ENCODE measurements around the gene SPIN1. TPM values are rescaled to one million over a fixed set of nuclear protein-coding genes. Genes with fewer than 3 reads are reported as not detected.

Gene SPIN1
- total and polyA plus RNA-seq, 2 of the 8 experiments (the other 6 are each of a cell fraction or from before 2014, with no cell fraction given): 69.9 to 139 TPM

DNA sequence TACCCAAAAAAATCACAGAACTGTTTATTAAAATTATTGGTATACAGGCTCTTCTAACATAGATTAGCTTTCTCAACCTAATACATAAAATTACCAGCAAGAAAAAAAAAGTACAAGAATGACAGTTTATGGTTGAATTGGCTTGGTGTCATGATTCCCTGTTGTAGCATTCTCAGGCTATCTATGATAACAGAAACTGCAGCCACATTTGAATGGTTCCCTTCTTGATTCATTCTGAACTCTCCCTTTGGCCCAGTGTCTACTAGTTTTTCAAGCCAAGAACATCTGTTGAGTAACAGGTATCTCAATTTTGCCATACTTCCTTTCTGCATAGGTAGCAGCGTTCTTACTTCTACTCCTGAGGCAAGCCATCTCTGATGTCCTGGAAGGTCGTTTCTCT lies 3.0 kb downstream of the SPIN1 start:
- Histone ChIP-seq H3K79me2 (ENCODE audit: control insufficient read depth in 1 of 2, insufficient read depth in 2 of 2, low read length in 2 of 2) (peaks cover 52 to 84% of the 10 kb centered on the region in 2 experiments), H3K18ac (ENCODE audit: extremely low read depth, low read length) (no peak overlapping the region), H3K23me2 (ENCODE audit: low read depth, low read length) (peaks cover 9% of the 10 kb centered on the region; the same call in 1 of the 2 replicates), H4K5ac (ENCODE audit: insufficient read length, low read depth, low read length) (no peak overlapping the region), H3K23ac (ENCODE audit: insufficient read length) (no peak overlapping the region), H3K27ac (ENCODE audit: low read depth, low read length) (no peak overlapping the region), H2BK5ac (ENCODE audit: low read depth, low read length) (no peak overlapping the region), H4K91ac (replicated peaks; ENCODE audit: insufficient read length, low read length) (no peak overlapping the region), H4K20me1 (replicated peaks in 1 of 2; ENCODE audit: control insufficient read depth in 1 of 2, insufficient read depth in 2 of 2, low read length in 2 of 2) (peaks cover 17 to 20% of the 10 kb centered on the region in 2 experiments), H2AFZ (ENCODE audit: low read length) (no peak overlapping the region), H2BK120ac (replicated peaks; ENCODE audit: low read depth, low read length) (no peak overlapping the region), H2BK20ac (ENCODE audit: low read length) (no peak overlapping the region), H3K4me3 (ENCODE audit: extremely low read depth in 1 of 4, insufficient read depth in 2 of 4, low read depth in 3 of 4, low read length in 4 of 4) (no peak overlapping the region), H3K27me3 (replicated peaks in 1 of 4; ENCODE audit: control insufficient read depth in 3 of 4, extremely low read depth in 1 of 4, insufficient read depth in 3 of 4, low read length in 3 of 4) (no peaks in the 10 kb centered on the region), H3K56ac (replicated peaks; ENCODE audit: insufficient read length, low read depth, low read length) (no peak overlapping the region), H3K9me3 (ENCODE audit: insufficient read depth in 2 of 2, low read depth in 1 of 2, low read length in 1 of 2) (no peaks in the 10 kb centered on the region), H3K4me1 (replicated peaks in 1 of 4; ENCODE audit: control insufficient read depth in 3 of 4, insufficient read depth in 4 of 4, low read length in 3 of 4) (peaks cover 2 to 12% (median 10%) of the 10 kb centered on the region in 4 experiments; a peak in 5 of 7 replicates), H3K79me1 (ENCODE audit: low read depth, low read length) (no peaks in the 10 kb centered on the region; the same call in 1 of the 2 replicates), H3K14ac (ENCODE audit: insufficient read length) (no peak overlapping the region), H3K4me2 (ENCODE audit: insufficient read depth in 1 of 2, low read depth in 2 of 2, low read length in 2 of 2) (no peak overlapping the region; a peak in 2 of 4 replicates), H3K4ac (replicated peaks; ENCODE audit: insufficient read length, low read depth, low read length) (no peak overlapping the region), H2BK12ac (ENCODE audit: low read depth, low read length) (no peak overlapping the region), H3K36me3 (ENCODE audit: control insufficient read depth in 2 of 4, insufficient read depth in 4 of 4, low read length in 3 of 4) (no peaks in the 10 kb centered on the region; a peak in 2 of 8 replicates), H4K8ac (ENCODE audit: extremely low read depth, insufficient read depth, low read length) (no peak overlapping the region), H3K9ac (replicated peaks in 1 of 4; ENCODE audit: extremely low read depth in 1 of 4, low read depth in 3 of 4, low read length in 3 of 4) (no peak overlapping the region), H2AK5ac (ENCODE audit: low read depth, low read length) (no peak overlapping the region), H2BK15ac (ENCODE audit: low read length) (no peak overlapping the region)
- DNase-seq (ENCODE audit: low read depth in 1 of 2, low spot score in 2 of 2) (no peak), FAIRE-seq (no peak)
- ChIA-PET CTCF (ENCODE audit: partially characterized antibody) (interaction anchor here (1.0 kb wide), 1 partner anchor 140 kb away, joined by 4 read pairs; no protein-coding TSS in a partner anchor), POLR2A (ENCODE audit: partially characterized antibody) (interaction anchor here (1.2 to 2.2 kb wide), 3 partner anchors 8 to 31 kb away, joined by 3 to 8 read pairs (median 5); no protein-coding TSS in a partner anchor)
- 92% methylated on average over 2 of the region's 2 CpGs; no CpG with 5 or more reads in 1 of the 2 experiments for WGBS, 2 experiments (ENCODE audit: extremely low coverage in 1 of 2, insufficient coverage in 1 of 2, insufficient read length in 1 of 2, insufficient replicate concordance in 2 of 2, low coverage in 1 of 2, low lambda C conversion rate in 2 of 2, missing lambda C conversion rate in 1 of 2)
- TF ChIP-seq YY1 (IDR thresholded peaks at IDR 0.05; ENCODE audit: low read depth, low read length): no peak
- no peak for TF ChIP-seq FOSL1 (IDR thresholded peaks at IDR 0.05; ENCODE audit: insufficient read depth, low read depth, low read length)
- no peak for TF ChIP-seq TCF12 (IDR thresholded peaks at IDR 0.05; ENCODE audit: low read depth, low read length)
- TF ChIP-seq TAF7 (optimal IDR thresholded peaks at IDR 0.05; ENCODE audit: borderline replicate concordance, low read depth, low read length): no peak
- no peak for TF ChIP-seq RFX5 (IDR thresholded peaks at IDR 0.05; ENCODE audit: borderline replicate concordance, low read depth, low read length)
- TF ChIP-seq, protein P1, sequence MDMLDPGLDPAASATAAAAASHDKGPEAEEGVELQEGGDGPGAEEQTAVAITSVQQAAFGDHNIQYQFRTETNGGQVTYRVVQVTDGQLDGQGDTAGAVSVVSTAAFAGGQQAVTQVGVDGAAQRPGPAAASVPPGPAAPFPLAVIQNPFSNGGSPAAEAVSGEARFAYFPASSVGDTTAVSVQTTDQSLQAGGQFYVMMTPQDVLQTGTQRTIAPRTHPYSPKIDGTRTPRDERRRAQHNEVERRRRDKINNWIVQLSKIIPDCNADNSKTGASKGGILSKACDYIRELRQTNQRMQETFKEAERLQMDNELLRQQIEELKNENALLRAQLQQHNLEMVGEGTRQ (IDR thresholded peaks at IDR 0.05; ENCODE audit: low read length): no peak
- TF ChIP-seq MAFK (IDR thresholded peaks at IDR 0.05; ENCODE audit: low read depth, low read length): no peak
